Liver (tissue), 3 donors: ENCODE results near the gene BIN1.

Experiments
- EGR1 ChIP-seq, 2 donors: IDR thresholded peaks; 2 replicates each; pipeline ENCODE4 v1.6.1; 2016 to 2018; ENCODE audit warnings: antibody characterized with exemption in 2 of 2, low read depth in 2 of 2
- FOXA1 ChIP-seq: IDR thresholded peaks from 2 replicates; pipeline ENCODE4 v1.6.1; 2016; ENCODE audit warnings: antibody characterized with exemption
- JUND ChIP-seq, 2 donors: IDR thresholded peaks; 2 replicates each; pipeline ENCODE4 v1.6.1; 2016; ENCODE audit warnings: antibody characterized with exemption in 2 of 2
- RAD21 ChIP-seq, 2 donors: IDR thresholded peaks; 2 replicates each; pipeline ENCODE4 v1.6.1; 2016; ENCODE audit warnings: antibody characterized with exemption in 2 of 2, mild to moderate bottlenecking in 2 of 2
- RXRA ChIP-seq, 2 donors: IDR thresholded peaks; 2 replicates each; pipeline ENCODE4 v1.6.1; 2017 to 2018; ENCODE audit warnings: antibody characterized with exemption in 2 of 2, mild to moderate bottlenecking in 1 of 2
- SP1 ChIP-seq: IDR thresholded peaks from 2 replicates; pipeline ENCODE4 v1.6.1; 2018; ENCODE audit warnings: antibody characterized with exemption, mild to moderate bottlenecking
- YY1 ChIP-seq: IDR thresholded peaks from 2 replicates; pipeline ENCODE4 v1.6.1; 2016; ENCODE audit warnings: antibody characterized with exemption, mild to moderate bottlenecking
- TF ChIP-seq, protein P1 (sequence below): fragments of 150-350 bp; IDR thresholded peaks from 2 replicates; pipeline ENCODE4 v1.5.1; 2017; ENCODE audit warnings: improper control_type of control experiment, low read depth, low read length; ENCODE audit not compliant: missing input control
- TF ChIP-seq, protein P2 (sequence below): IDR thresholded peaks from 2 replicates; pipeline ENCODE4 v1.6.1; 2016; ENCODE audit warnings: antibody characterized with exemption
- donor health status: healthy.
- donor health status: healthy.

DNA sequence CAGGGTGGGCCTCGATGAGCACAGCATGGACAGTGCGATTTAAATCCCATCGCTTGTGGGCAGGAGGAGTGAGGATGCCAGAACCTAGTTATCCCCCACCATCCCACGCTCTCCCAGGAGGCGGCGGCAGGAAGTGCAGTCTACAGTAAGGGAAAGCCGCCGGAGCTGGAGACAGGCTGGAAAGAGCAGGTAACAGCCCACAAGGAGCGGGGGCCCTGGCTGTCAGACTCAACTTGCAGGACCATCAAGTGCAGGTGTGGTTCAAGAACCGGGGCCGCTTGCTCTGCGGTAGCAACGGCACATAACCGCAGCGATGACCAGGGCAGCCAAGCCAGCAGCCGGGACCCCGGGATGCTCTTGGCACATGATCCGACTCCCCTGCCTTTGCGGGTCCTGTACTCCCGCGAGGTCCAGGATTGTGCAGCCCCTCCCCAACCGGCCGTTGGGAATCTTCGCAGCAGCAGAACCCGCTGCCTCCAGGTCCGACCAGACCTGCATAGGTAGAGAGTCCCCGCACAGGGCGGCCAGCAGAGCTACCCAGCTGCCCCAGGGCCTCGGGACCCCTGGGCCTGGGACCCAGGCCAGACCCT lies 82.1 kb downstream of the BIN1 start:
- TF ChIP-seq JUND (IDR thresholded peaks at IDR 0.05), result no peak
- TF ChIP-seq SP1, result no peak
- TF ChIP-seq RXRA (IDR thresholded peaks at IDR 0.05), result no peak
- no peak for TF ChIP-seq YY1
- TF ChIP-seq, protein P1, sequence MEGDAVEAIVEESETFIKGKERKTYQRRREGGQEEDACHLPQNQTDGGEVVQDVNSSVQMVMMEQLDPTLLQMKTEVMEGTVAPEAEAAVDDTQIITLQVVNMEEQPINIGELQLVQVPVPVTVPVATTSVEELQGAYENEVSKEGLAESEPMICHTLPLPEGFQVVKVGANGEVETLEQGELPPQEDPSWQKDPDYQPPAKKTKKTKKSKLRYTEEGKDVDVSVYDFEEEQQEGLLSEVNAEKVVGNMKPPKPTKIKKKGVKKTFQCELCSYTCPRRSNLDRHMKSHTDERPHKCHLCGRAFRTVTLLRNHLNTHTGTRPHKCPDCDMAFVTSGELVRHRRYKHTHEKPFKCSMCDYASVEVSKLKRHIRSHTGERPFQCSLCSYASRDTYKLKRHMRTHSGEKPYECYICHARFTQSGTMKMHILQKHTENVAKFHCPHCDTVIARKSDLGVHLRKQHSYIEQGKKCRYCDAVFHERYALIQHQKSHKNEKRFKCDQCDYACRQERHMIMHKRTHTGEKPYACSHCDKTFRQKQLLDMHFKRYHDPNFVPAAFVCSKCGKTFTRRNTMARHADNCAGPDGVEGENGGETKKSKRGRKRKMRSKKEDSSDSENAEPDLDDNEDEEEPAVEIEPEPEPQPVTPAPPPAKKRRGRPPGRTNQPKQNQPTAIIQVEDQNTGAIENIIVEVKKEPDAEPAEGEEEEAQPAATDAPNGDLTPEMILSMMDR, result no peak
- TF ChIP-seq, protein P2, sequence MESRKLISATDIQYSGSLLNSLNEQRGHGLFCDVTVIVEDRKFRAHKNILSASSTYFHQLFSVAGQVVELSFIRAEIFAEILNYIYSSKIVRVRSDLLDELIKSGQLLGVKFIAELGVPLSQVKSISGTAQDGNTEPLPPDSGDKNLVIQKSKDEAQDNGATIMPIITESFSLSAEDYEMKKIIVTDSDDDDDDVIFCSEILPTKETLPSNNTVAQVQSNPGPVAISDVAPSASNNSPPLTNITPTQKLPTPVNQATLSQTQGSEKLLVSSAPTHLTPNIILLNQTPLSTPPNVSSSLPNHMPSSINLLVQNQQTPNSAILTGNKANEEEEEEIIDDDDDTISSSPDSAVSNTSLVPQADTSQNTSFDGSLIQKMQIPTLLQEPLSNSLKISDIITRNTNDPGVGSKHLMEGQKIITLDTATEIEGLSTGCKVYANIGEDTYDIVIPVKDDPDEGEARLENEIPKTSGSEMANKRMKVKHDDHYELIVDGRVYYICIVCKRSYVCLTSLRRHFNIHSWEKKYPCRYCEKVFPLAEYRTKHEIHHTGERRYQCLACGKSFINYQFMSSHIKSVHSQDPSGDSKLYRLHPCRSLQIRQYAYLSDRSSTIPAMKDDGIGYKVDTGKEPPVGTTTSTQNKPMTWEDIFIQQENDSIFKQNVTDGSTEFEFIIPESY, result no peak
- TF ChIP-seq EGR1 (IDR thresholded peaks at IDR 0.05; ENCODE audit: low read depth in 2 of 2), result no peak
- TF ChIP-seq FOXA1, result no peak
- peak in 1 of 2 donors; percentile 35 for TF ChIP-seq RAD21 (IDR thresholded peaks at IDR 0.05)
